Natural killer cell treated with Interleukin-12 subunit alpha and Interleukin-12 subunit beta and Interleukin-15 and Interleukin-18, amount 100 ng/mL, for 72 hours (primary cell): ENCODE measurements around the gene ARHGAP8. TPM values are rescaled to one million over a fixed set of nuclear protein-coding genes. Genes with fewer than 3 reads are reported as not detected.
A peak's percentile ranks its signal among the peaks of the same experiment; 100 is the strongest.
"Not testable (repeated sequence)": the region's sequence is repeated elsewhere in the genome, so short reads cannot be mapped to it uniquely, and the experiment has no call there.

Source experiments
- ATAC-seq, 2 donors: fragments of 150-1000 bp; cut with Tn5 transposase in 1 of 2; sonication (Bioruptor Pico), chemical (Tn5 transposase) in 1 of 2; 2 replicates each; pipeline ENCODE4 v1.10.0; 2021
- DNase-seq: peaks from one replicate; pipeline ENCODE4 v3.0.0; 2022; ENCODE audit warnings: low spot score
- H3K27ac Mint-ChIP-seq, 2 donors: 1 replicate in 1 of 2; 2 replicates in 1 of 2; pipeline ENCODE4 v1.8.0; 2022; ENCODE audit warnings: mixed read lengths in 2 of 2, mild to moderate bottlenecking in 1 of 2, moderate library complexity in 1 of 2
- H3K27me3 Mint-ChIP-seq, 2 donors: 1 replicate in 1 of 2; 2 replicates in 1 of 2; pipeline ENCODE4 v1.8.0; 2022; ENCODE audit warnings: mixed read lengths in 2 of 2
- H3K36me3 Mint-ChIP-seq: one replicate; pipeline ENCODE4 v1.8.0; 2022; ENCODE audit warnings: mixed read lengths
- H3K4me1 Mint-ChIP-seq, 2 donors: 1 replicate in 1 of 2; 2 replicates in 1 of 2; pipeline ENCODE4 v1.8.0; 2022; ENCODE audit warnings: low read depth in 2 of 2, mixed read lengths in 2 of 2, mild to moderate bottlenecking in 1 of 2
- H3K4me3 Mint-ChIP-seq: one replicate; pipeline ENCODE4 v1.8.0; 2022; ENCODE audit warnings: mixed read lengths
- H3K9me3 Mint-ChIP-seq: 2 replicates; pipeline ENCODE4 v1.8.0; 2022; ENCODE audit warnings: mixed read lengths
- total RNA-seq, 2 donors: library from RNA; stranded (reverse); gene quantifications; one replicate each; pipeline ENCODE4 v1.2.3, GENCODE V29; 2022

Gene ARHGAP8
- total RNA-seq, 2 donors from 2014 or later = 0.64 to 2.3 TPM

GRCh38 chr22:44848791-44849420, 96.5 kb downstream of the ARHGAP8 start:
- no peaks in the 10 kb centered on the region for H3K9me3 Mint-ChIP-seq
- no peak overlapping the region for H3K27ac Mint-ChIP-seq
- H3K4me3 Mint-ChIP-seq = no peak overlapping the region
- DNase-seq = peak; percentile 60
- ATAC-seq = no peak
- peaks cover 0 to 3% of the 10 kb centered on the region in 2 donors for H3K4me1 Mint-ChIP-seq
- peaks cover 6% of the 10 kb centered on the region for H3K36me3 Mint-ChIP-seq
- no peaks in the 10 kb centered on the region for H3K27me3 Mint-ChIP-seq

- H3K27ac Mint-ChIP-seq = no peak overlapping the region
- no peaks in the 10 kb centered on the region for H3K9me3 Mint-ChIP-seq
- H3K4me3 Mint-ChIP-seq = no peak overlapping the region
- ATAC-seq (no peak), DNase-seq (no peak)
- H3K36me3 Mint-ChIP-seq = no peaks in the 10 kb centered on the region
- peaks cover 0 to 6% of the 10 kb centered on the region in 2 donors for H3K4me1 Mint-ChIP-seq
- H3K27me3 Mint-ChIP-seq = no peaks in the 10 kb centered on the region
These were observed 98.6 kb downstream of the ARHGAP8 start for GRCh38 chr22:44850946-44851345.

- H3K27ac Mint-ChIP-seq = peak overlapping the region in 1 of 2 donors; percentile 65
These were observed 102.3 kb downstream of the ARHGAP8 start for GRCh38 chr22:44854641-44855040.

GRCh38 chr22:44855855-44856254, 103.5 kb downstream of the ARHGAP8 start:
- Mint-ChIP-seq H3K4me1 (peaks cover 0 to 7% of the 10 kb centered on the region in 2 donors), H3K27me3 (no peaks in the 10 kb centered on the region), H3K9me3 (no peaks in the 10 kb centered on the region), H3K4me3 (no peak overlapping the region), H3K36me3 (no peaks in the 10 kb centered on the region), H3K27ac (no peak overlapping the region)
- DNase-seq (no peak), ATAC-seq (peak; percentile 59 to 67)

More at GRCh38 chr22:44854641-44855040, 102.3 kb downstream of the ARHGAP8 start:
- not testable (repeated sequence) for ATAC-seq, DNase-seq, H3K4me1 Mint-ChIP-seq, H3K9me3 Mint-ChIP-seq, H3K36me3 Mint-ChIP-seq, H3K4me3 Mint-ChIP-seq, H3K27me3 Mint-ChIP-seq

GRCh38 chr22:44858819-44859218, 106.4 kb downstream of the ARHGAP8 start:
- H3K9me3 Mint-ChIP-seq, H3K36me3 Mint-ChIP-seq, H3K27ac Mint-ChIP-seq, H3K4me3 Mint-ChIP-seq, ATAC-seq, DNase-seq, H3K4me1 Mint-ChIP-seq, H3K27me3 Mint-ChIP-seq: not testable (repeated sequence)

GRCh38 chr22:44859641-44860040, 107.3 kb downstream of the ARHGAP8 start:
- H3K4me3 Mint-ChIP-seq = no peak overlapping the region
- H3K36me3 Mint-ChIP-seq = no peaks in the 10 kb centered on the region
- H3K4me1 Mint-ChIP-seq = peaks cover 0 to 4% of the 10 kb centered on the region in 2 donors
- H3K9me3 Mint-ChIP-seq = no peaks in the 10 kb centered on the region
- no peaks in the 10 kb centered on the region for H3K27me3 Mint-ChIP-seq
- H3K27ac Mint-ChIP-seq = no peak overlapping the region
- no peak for DNase-seq
- ATAC-seq = no peak

- no peak for DNase-seq
- Mint-ChIP-seq H3K9me3 (no peaks in the 10 kb centered on the region), H3K27me3 (no peaks in the 10 kb centered on the region), H3K27ac (no peak overlapping the region), H3K4me1 (peaks cover 0 to 4% of the 10 kb centered on the region in 2 donors), H3K4me3 (no peak overlapping the region), H3K36me3 (no peaks in the 10 kb centered on the region)
- no peak for ATAC-seq
These were observed 107.9 kb downstream of the ARHGAP8 start for GRCh38 chr22:44860311-44860710.

- Mint-ChIP-seq H3K4me1 (no peaks in the 10 kb centered on the region), H3K4me3 (no peak overlapping the region), H3K36me3 (no peaks in the 10 kb centered on the region), H3K9me3 (no peaks in the 10 kb centered on the region), H3K27me3 (no peaks in the 10 kb centered on the region), H3K27ac (no peak overlapping the region)
- DNase-seq (no peak), ATAC-seq (no peak)
These were observed 108.9 kb downstream of the ARHGAP8 start for GRCh38 chr22:44861245-44861644.

GRCh38 chr22:44862281-44862680, 109.9 kb downstream of the ARHGAP8 start:
- Mint-ChIP-seq H3K27me3 (no peaks in the 10 kb centered on the region), H3K9me3 (no peaks in the 10 kb centered on the region), H3K36me3 (no peaks in the 10 kb centered on the region), H3K4me3 (no peak overlapping the region), H3K4me1 (no peaks in the 10 kb centered on the region), H3K27ac (no peak overlapping the region)
- DNase-seq = no peak
- no peak for ATAC-seq

GRCh38 chr22:44862981-44863860, 110.8 kb downstream of the ARHGAP8 start:
- peak in 1 of 2 donors; percentile 29 for ATAC-seq

GRCh38 chr22:44865193-44866057, 113.0 kb downstream of the ARHGAP8 start:
- H3K4me1 Mint-ChIP-seq = peaks cover 0 to 1% of the 10 kb centered on the region in 2 donors
- ATAC-seq = no peak
- H3K9me3 Mint-ChIP-seq = no peaks in the 10 kb centered on the region
- peaks cover 0 to 1% of the 10 kb centered on the region in 2 donors for H3K27me3 Mint-ChIP-seq
- no peak overlapping the region for H3K4me3 Mint-ChIP-seq
- no peak overlapping the region for H3K27ac Mint-ChIP-seq
- no peaks in the 10 kb centered on the region for H3K36me3 Mint-ChIP-seq
- no peak for DNase-seq

More at GRCh38 chr22:44862981-44863860, 110.8 kb downstream of the ARHGAP8 start:
- H3K9me3 Mint-ChIP-seq = no peaks in the 10 kb centered on the region
- H3K27ac Mint-ChIP-seq = no peak overlapping the region
- no peaks in the 10 kb centered on the region for H3K36me3 Mint-ChIP-seq
- no peaks in the 10 kb centered on the region for H3K27me3 Mint-ChIP-seq
- no peak overlapping the region for H3K4me3 Mint-ChIP-seq
- H3K4me1 Mint-ChIP-seq = no peaks in the 10 kb centered on the region
- no peak for DNase-seq

GRCh38 chr22:44869196-44869595, 116.8 kb downstream of the ARHGAP8 start:
- Mint-ChIP-seq H3K27me3 (peaks cover 0 to 10% of the 10 kb centered on the region in 2 donors), H3K4me1 (peaks cover 0 to 3% of the 10 kb centered on the region in 2 donors), H3K4me3 (no peak overlapping the region), H3K36me3 (no peaks in the 10 kb centered on the region), H3K27ac (no peak overlapping the region), H3K9me3 (no peaks in the 10 kb centered on the region)
- ATAC-seq (no peak), DNase-seq (no peak)

- no peak overlapping the region for H3K27ac Mint-ChIP-seq
- peaks cover 0 to 3% of the 10 kb centered on the region in 2 donors for H3K4me1 Mint-ChIP-seq
- H3K9me3 Mint-ChIP-seq = no peaks in the 10 kb centered on the region
- H3K4me3 Mint-ChIP-seq = no peak overlapping the region
- ATAC-seq (no peak), DNase-seq (no peak)
- H3K36me3 Mint-ChIP-seq = no peaks in the 10 kb centered on the region
- peaks cover 0 to 10% of the 10 kb centered on the region in 2 donors for H3K27me3 Mint-ChIP-seq
These were observed 117.6 kb downstream of the ARHGAP8 start for GRCh38 chr22:44870021-44870420.
